PFSK-1 (cell line): ENCODE data around the gene LRRC26.
A peak's percentile ranks its signal among the peaks of the same experiment; 100 is the strongest.

ENCODE experiments used
- FOXP2 ChIP-seq: optimal IDR thresholded peaks from 2 replicates; pipeline ENCODE3; 2011; ENCODE audit warnings: borderline replicate concordance, control low read depth, inconsistent platforms; ENCODE audit not compliant: insufficient read depth; ENCODE audit errors: extremely low read length, extremely low read depth
- POLR2AphosphoS5 ChIP-seq: IDR thresholded peaks from 2 replicates; pipeline ENCODE4 v1.6.1; 2012; ENCODE audit warnings: low read depth, mild to moderate bottlenecking, control low read depth, low read length, moderate library complexity
- REST ChIP-seq, 2 experiments: IDR thresholded peaks; 2 replicates each; pipeline versions ENCODE4 v1.6.1 to v1.8.0; 2011 to 2012; ENCODE audit warnings: low read depth in 2 of 2, low read length in 2 of 2, control low read depth in 1 of 2, inconsistent platforms in 1 of 2, mild to moderate bottlenecking in 1 of 2, moderate library complexity in 1 of 2; ENCODE audit not compliant: insufficient read depth in 1 of 2
- SIN3A ChIP-seq: IDR thresholded peaks from 2 replicates; pipeline ENCODE4 v1.6.1; 2012; ENCODE audit warnings: mild to moderate bottlenecking, low read length, moderate library complexity, borderline replicate concordance; ENCODE audit not compliant: insufficient read depth
- TAF1 ChIP-seq: IDR thresholded peaks from 2 replicates; pipeline ENCODE4 v1.6.1; 2012; ENCODE audit warnings: low read length, control low read depth, borderline replicate concordance; ENCODE audit not compliant: insufficient read depth

Gene LRRC26

GRCh38 chr9:137204731-137205125 is 34.9 kb upstream of the LRRC26 start:
- TF ChIP-seq POLR2AphosphoS5 (no peak), REST (IDR thresholded peaks at IDR 0.05; ENCODE audit: insufficient read depth in 1 of 2, low read depth in 2 of 2, low read length in 2 of 2) (no peak), TAF1 (no peak), FOXP2 (no peak), SIN3A (no peak)

GRCh38 chr9:137202966-137203365 is 33.1 kb upstream of the LRRC26 start:
- TF ChIP-seq SIN3A (no peak), POLR2AphosphoS5 (no peak), FOXP2 (no peak), REST (IDR thresholded peaks at IDR 0.05; ENCODE audit: insufficient read depth in 1 of 2, low read depth in 2 of 2, low read length in 2 of 2) (no peak), TAF1 (no peak)

GRCh38 chr9:137201205-137201868 is 31.5 kb upstream of the LRRC26 start:
- TF ChIP-seq FOXP2 (no peak), POLR2AphosphoS5 (no peak), SIN3A (no peak), REST (IDR thresholded peaks at IDR 0.05; ENCODE audit: insufficient read depth in 1 of 2, low read depth in 2 of 2, low read length in 2 of 2) (no peak), TAF1 (no peak)

- TF ChIP-seq TAF1, result peak; percentile 98
- no peak for TF ChIP-seq SIN3A
- no peak for TF ChIP-seq FOXP2
- peak; percentile 86 for TF ChIP-seq POLR2AphosphoS5
- TF ChIP-seq REST (IDR thresholded peaks at IDR 0.05; ENCODE audit: insufficient read depth in 1 of 2, low read depth in 2 of 2, low read length in 2 of 2), result 0 out of 4 replicates have a peak, but pooled peaks have one; percentile 14 to 63
These were observed 30.7 kb upstream of the LRRC26 start, which contains the start of gene TPRN for GRCh38 chr9:137200311-137201204. TPRN (minus strand) TSS chr9:137200741; CDS start chr9:137200711, 30 bp downstream.
